Endothelial cell of umbilical vein (primary cell): Measurements from ENCODE around the gene BRI3. TPM values are rescaled to one million over a fixed set of nuclear protein-coding genes. Genes with fewer than 3 reads are reported as not detected.

Experiments used
- BruUV-seq: library from RNA; stranded (reverse); fragments of 400-500 nt; replicated peaks from 2 replicates; lab custom pipeline; 2021; lab: Mats Ljungman, UMichigan
- CTCF ChIA-PET: fragments of 300-600, 350-600 bp; sonication (Branson Sonifier 250); formaldehyde crosslinking; loops from one replicate; lab custom pipeline; 2021; ENCODE audit warnings: antibody characterized with exemption, inconsistent platforms; lab: Charles Lee
- POLR2A ChIA-PET: fragments of 300-600, 350-600 bp; sonication (Branson Sonifier 250); formaldehyde crosslinking; loops from one replicate; lab custom pipeline; 2021; ENCODE audit warnings: antibody characterized with exemption, inconsistent platforms; lab: Charles Lee
- DNase-seq: peaks from one replicate; pipeline ENCODE4 v3.0.0-alpha.2; 2011; ENCODE audit warnings: low read depth, low spot score
- FAIRE-seq: peaks from 2 replicates; lab custom pipeline; 2011; peaks lifted over from hg19 to GRCh38; lab: Jason Lieb, UNC
- H2AFZ ChIP-seq: 2 replicates; pipeline ENCODE4 v1.6.0; 2012; ENCODE audit warnings: low read depth, low read length, control low read depth, inconsistent platforms
- H3K27ac ChIP-seq: 2 replicates; pipeline ENCODE4 v1.5.1; 2011; ENCODE audit warnings: low read depth, mild to moderate bottlenecking, control low read depth, low read length, moderate library complexity; ENCODE audit not compliant: insufficient read depth
- H3K27me3 ChIP-seq, 2 experiments: 2 replicates each; pipeline versions ENCODE4 v1.6.0 to v1.6.1; 2011; ENCODE audit warnings: low read length in 2 of 2, mixed read lengths in 1 of 2; ENCODE audit not compliant: control insufficient read depth in 2 of 2, insufficient read depth in 2 of 2
- H3K36me3 ChIP-seq, 2 experiments: 2 replicates in 1 of 2; 3 replicates in 1 of 2; pipeline ENCODE4 v1.5.1; 2011; ENCODE audit warnings: low read length in 2 of 2, mild to moderate bottlenecking in 1 of 2, moderate library complexity in 1 of 2; ENCODE audit not compliant: control insufficient read depth in 2 of 2, insufficient read depth in 2 of 2; ENCODE audit errors: extremely low read depth in 1 of 2
- H3K4me1 ChIP-seq: 3 replicates; pipeline ENCODE4 v1.5.1; 2011; ENCODE audit warnings: mild to moderate bottlenecking, low read length; ENCODE audit not compliant: control insufficient read depth, insufficient read depth; ENCODE audit errors: extremely low read depth
- H3K4me2 ChIP-seq: 2 replicates; pipeline ENCODE4 v1.6.1; 2011; ENCODE audit warnings: low read length, control low read depth, mixed read lengths; ENCODE audit not compliant: insufficient read depth
- H3K4me3 ChIP-seq, 3 experiments: fragments of 200-600 bp in 1 of 3; sonication (generic), shearing (Covaris generic) in 1 of 3; replicated peaks in 1 of 3; 2 replicates each; pipeline ENCODE4 v1.5.1; 2011 to 2016; ENCODE audit warnings: control low read depth in 3 of 3, low read length in 3 of 3, mild to moderate bottlenecking in 2 of 3, inconsistent platforms in 1 of 3, low read depth in 1 of 3, moderate library complexity in 1 of 3; ENCODE audit not compliant: insufficient read depth in 1 of 3
- H3K79me2 ChIP-seq: 2 replicates; pipeline ENCODE4 v1.6.0; 2012; ENCODE audit warnings: low read length, inconsistent platforms; ENCODE audit not compliant: control insufficient read depth, insufficient read depth
- H3K9ac ChIP-seq: replicated peaks from 2 replicates; pipeline ENCODE3; 2011; ENCODE audit warnings: low read length, control low read depth; ENCODE audit not compliant: insufficient read depth; ENCODE audit errors: extremely low read depth
- H3K9me1 ChIP-seq: replicated peaks from 3 replicates; pipeline ENCODE4 v1.6.0; 2011; ENCODE audit warnings: mild to moderate bottlenecking, low read length; ENCODE audit not compliant: control insufficient read depth, insufficient read depth; ENCODE audit errors: extremely low read depth
- H3K9me3 ChIP-seq: replicated peaks from 2 replicates; pipeline ENCODE4 v1.5.1; 2012; ENCODE audit warnings: low read length, inconsistent platforms; ENCODE audit not compliant: control insufficient read depth, insufficient read depth
- H4K20me1 ChIP-seq: replicated peaks from 2 replicates; pipeline ENCODE3; 2011; ENCODE audit warnings: mild to moderate bottlenecking, low read length; ENCODE audit not compliant: control insufficient read depth, insufficient read depth; ENCODE audit errors: extremely low read depth
- CTCF ChIP-seq, 2 donors: IDR thresholded peaks; 1 replicate in 1 of 2; 2 replicates in 1 of 2; pipeline ENCODE4 v1.5.1; 2011; ENCODE audit warnings: low read length in 2 of 2, mild to moderate bottlenecking in 2 of 2, moderate library complexity in 2 of 2, control low read depth in 1 of 2, inconsistent platforms in 1 of 2, low read depth in 1 of 2; ENCODE audit not compliant: insufficient read depth in 1 of 2; ENCODE audit errors: extremely low read depth in 1 of 2
- EZH2 ChIP-seq: IDR thresholded peaks from 2 replicates; pipeline ENCODE4 v1.6.1; 2012; ENCODE audit warnings: borderline replicate concordance, low read depth, mild to moderate bottlenecking, moderate library complexity, low read length, inconsistent platforms; ENCODE audit not compliant: severe bottlenecking
- FOS ChIP-seq: IDR thresholded peaks from 2 replicates; pipeline ENCODE4 v1.6.1; 2011; ENCODE audit warnings: mild to moderate bottlenecking, low read length, moderate library complexity, borderline replicate concordance; ENCODE audit not compliant: insufficient read depth
- GATA2 ChIP-seq: IDR thresholded peaks from 2 replicates; pipeline ENCODE4 v1.7.0; 2011; ENCODE audit warnings: low read depth, mild to moderate bottlenecking, moderate library complexity, mixed read lengths, low read length; ENCODE audit not compliant: insufficient read length, insufficient read depth
- JUN ChIP-seq: IDR thresholded peaks from 2 replicates; pipeline ENCODE4 v1.6.1; 2011; ENCODE audit warnings: borderline replicate concordance, low read depth; ENCODE audit not compliant: insufficient read length, insufficient read depth
- MAX ChIP-seq: IDR thresholded peaks from 2 replicates; pipeline ENCODE4 v1.6.1; 2011; ENCODE audit not compliant: insufficient read depth, insufficient read length
- MYC ChIP-seq: IDR thresholded peaks from one replicate; pipeline ENCODE4 v1.6.1; 2011; ENCODE audit warnings: mild to moderate bottlenecking, low read depth, low read length
- POLR2A ChIP-seq: IDR thresholded peaks from 2 replicates; pipeline ENCODE4 v1.6.1; 2012; ENCODE audit warnings: low read depth, mild to moderate bottlenecking, control low read depth, low read length
- POLR2AphosphoS5 ChIP-seq: IDR thresholded peaks from 2 replicates; pipeline ENCODE4 v1.6.1; 2012; ENCODE audit warnings: low read depth, mild to moderate bottlenecking, control low read depth, low read length, moderate library complexity; ENCODE audit not compliant: insufficient read depth
- dilution Hi-C: fragments of 300-500 bp; cut with MboI; formaldehyde crosslinking; loops from one replicate; pipeline ENCODE4 v1.15.0; 2019; ENCODE audit warnings: low sequenced_read_pairs; ENCODE audit not compliant: extremely low pct_ligation_motif_present
- intact Hi-C: fragments of 100-400 bp; cut with micrococcal nuclease; formaldehyde crosslinking; loops from one replicate; pipeline ENCODE4 v1.10.0; 2022
- polyA plus RNA-seq, 4 experiments: library from polyadenylated mRNA; depleted of rRNA in 3 of 4; stranded (reverse) in 3 of 4; unstranded in 1 of 4; fragments of >200 nt; gene quantifications; 2 replicates each; pipeline versions ENCODE4 v1.2.1 to v1.2.3, GENCODE V29; 2011 to 2012; ENCODE audit warnings: missing spikeins in 1 of 4
- total RNA-seq: library from RNA; stranded (reverse); gene quantifications from 2 replicates; pipeline ENCODE4 v1.2.3, GENCODE V29; 2021

BRI3 gene
- total and polyA plus RNA-seq, 2 donors (not counting 3 experiments of a cell fraction or from before 2014, with no cell fraction given), result 214 to 317 TPM

DNA sequence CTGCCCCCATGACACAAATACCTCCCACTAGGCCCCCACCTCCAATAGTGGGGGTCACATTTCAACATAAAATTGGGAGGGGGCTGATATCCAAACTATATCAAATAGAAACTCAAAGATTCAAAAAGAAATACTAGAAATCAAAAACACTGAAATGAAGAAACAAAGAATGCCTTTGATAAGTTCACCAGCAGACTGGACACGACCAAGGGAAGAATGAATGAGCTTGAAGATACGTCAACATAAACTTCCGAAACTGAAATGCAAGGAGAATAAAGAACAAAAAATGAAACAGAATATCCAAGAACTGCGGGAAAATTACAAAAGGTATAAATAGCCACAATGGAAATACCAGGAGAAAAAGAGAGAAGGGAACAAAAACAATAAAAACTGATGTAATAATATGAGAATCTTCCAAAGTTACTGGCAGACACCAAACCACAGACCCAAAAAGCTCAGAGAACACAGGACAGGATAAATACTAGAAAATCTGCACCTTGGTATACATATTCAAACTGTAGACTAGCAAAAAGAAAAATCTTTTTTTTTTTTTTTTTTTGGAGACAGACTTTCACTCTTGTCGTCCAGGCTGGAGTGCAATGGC lies 49.5 kb downstream of the BRI3 start:
- POLR2A ChIA-PET, result no interaction called here

GRCh38 chr7:98334081-98334480 lies 52.6 kb downstream of the BRI3 start:
- DNase-seq, result no peak
- no peak overlapping the region for H3K4me3 ChIP-seq

More for the DNA sequence above, 49.5 kb downstream of the BRI3 start:
- Histone ChIP-seq H3K4me3 (no peak overlapping the region), H3K4me2 (no peak overlapping the region), H3K79me2 (no peaks in the 10 kb centered on the region), H3K9me3 (no peaks in the 10 kb centered on the region), H2AFZ (no peak overlapping the region), H3K9ac (no peak overlapping the region), H3K9me1 (no peaks in the 10 kb centered on the region), H3K36me3 (no peaks in the 10 kb centered on the region), H4K20me1 (no peaks in the 10 kb centered on the region), H3K27ac (no peak overlapping the region), H3K27me3 (peaks cover 0 to 2% of the 10 kb centered on the region in 2 experiments), H3K4me1 (no peaks in the 10 kb centered on the region)
- no TSS peak for BruUV-seq
- intact Hi-C loops, result no loop called here
- DNase-seq (no peak), FAIRE-seq (no peak)
- CTCF ChIA-PET, result no interaction called here
- TF ChIP-seq EZH2 (no peak), MAX (no peak), MYC (no peak)
- dilution Hi-C loops, result no loop called here

More at GRCh38 chr7:98334081-98334480, 52.6 kb downstream of the BRI3 start:
- Histone ChIP-seq H3K4me1 (no peaks in the 10 kb centered on the region), H3K27me3 (peaks cover 0 to under 1% of the 10 kb centered on the region in 2 experiments), H4K20me1 (no peaks in the 10 kb centered on the region), H3K27ac (no peak overlapping the region), H3K9me1 (no peaks in the 10 kb centered on the region), H3K4me2 (no peak overlapping the region), H3K9me3 (no peaks in the 10 kb centered on the region), H3K9ac (no peak overlapping the region), H3K36me3 (no peaks in the 10 kb centered on the region), H2AFZ (no peak overlapping the region), H3K79me2 (no peaks in the 10 kb centered on the region)
- dilution Hi-C loops (no loop called here), intact Hi-C loops (no loop called here)
- POLR2A ChIA-PET, result no interaction called here
- CTCF ChIA-PET, result interaction anchor here (0.9 kb wide), 1 partner anchor 18 kb away, joined by 3 read pairs; no protein-coding TSS in a partner anchor
- FAIRE-seq, result no peak
- BruUV-seq, result no TSS peak
- TF ChIP-seq EZH2, result no peak
- no peak for TF ChIP-seq POLR2AphosphoS5
- TF ChIP-seq MYC, result no peak
- TF ChIP-seq FOS, result no peak
- no peak for TF ChIP-seq MAX
- TF ChIP-seq CTCF (IDR thresholded peaks at IDR 0.05; ENCODE audit: extremely low read depth in 1 of 2, insufficient read depth in 1 of 2, low read depth in 1 of 2, low read length in 2 of 2), result no peak
- no peak for TF ChIP-seq GATA2
- no peak for TF ChIP-seq JUN
- no peak for TF ChIP-seq POLR2A
